ENCODE measurements around the gene SEZ6.

The SEZ6 gene

DNA sequence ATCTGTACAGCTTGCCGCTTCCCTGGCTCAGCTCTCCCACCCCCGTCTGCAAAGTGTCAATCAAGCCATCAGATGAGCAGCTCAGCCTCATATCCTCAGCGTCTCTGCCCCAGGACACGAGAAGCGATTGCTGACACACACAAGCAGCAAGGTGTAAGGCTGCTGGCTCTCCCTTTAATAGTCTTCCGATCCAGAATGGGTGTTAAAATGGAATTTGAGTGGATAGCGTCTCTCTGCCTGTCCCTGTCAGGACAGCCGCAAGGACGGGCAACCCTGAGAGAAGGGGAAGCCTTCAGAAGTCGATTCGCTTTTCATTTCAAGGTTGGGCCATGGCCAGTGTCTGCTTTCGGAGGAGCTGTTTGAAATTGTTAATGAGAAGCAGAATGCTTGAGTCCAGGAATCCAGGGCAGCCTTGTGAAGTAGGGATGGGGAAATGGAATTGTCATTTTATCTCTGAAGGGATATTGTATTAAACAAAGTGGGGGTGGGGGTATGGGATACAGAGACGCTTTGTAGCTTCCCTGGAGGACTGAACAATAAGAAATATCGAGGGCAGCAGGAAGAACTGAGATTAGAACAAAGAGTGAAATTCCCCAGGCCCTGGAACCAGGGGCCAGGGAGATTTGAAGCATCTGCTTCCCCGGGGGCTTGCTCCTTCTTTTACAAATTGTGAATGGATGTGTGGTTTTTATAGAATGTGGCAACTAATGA lies 32.4 kb upstream of the SEZ6 start:
- no peak for DNase-seq (ENCODE audit: low read depth in 1 of 2, low spot score in 1 of 2)

DNA sequence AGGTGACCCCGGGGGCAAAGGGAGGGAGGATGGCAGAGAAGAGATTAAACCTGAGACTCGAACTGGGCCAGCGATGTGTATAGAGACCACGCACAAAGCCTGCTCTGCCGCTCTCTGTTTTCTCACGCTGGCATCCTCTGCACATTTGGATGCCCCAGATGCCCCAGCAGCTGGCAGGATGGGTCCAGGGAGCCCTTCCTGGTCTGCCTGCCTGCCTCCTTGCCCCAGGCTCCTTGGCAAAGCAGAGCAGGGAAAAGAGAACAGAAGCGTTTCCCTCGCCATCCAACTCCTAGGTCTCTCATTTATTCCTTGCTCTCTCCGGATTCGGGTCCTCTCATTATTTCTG lies 31.9 kb upstream of the SEZ6 start:
- DNase-seq (ENCODE audit: low read depth in 1 of 2, low spot score in 1 of 2): no peak

DNA sequence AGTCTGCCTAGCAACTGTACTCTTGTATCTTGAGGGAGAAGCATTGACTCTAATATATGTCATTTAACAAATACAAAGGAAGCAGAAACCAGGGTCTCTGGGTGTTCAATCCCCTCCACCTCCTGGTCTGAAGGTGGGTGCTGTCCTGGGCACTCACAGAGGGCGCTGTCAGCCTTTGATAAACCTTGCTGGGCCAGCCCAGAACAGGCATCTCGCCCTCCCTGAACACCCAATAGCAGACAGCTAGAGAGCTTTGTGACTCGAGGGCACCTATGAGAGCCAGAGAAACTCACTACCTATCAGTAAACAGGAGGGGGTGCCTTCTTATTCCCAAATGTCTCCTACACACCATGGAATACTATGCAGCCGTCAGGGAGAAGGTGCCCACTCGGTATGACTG lies 30.8 kb upstream of the SEZ6 start:
- DNase-seq (ENCODE audit: low read depth in 1 of 2, low spot score in 1 of 2): no peak

- no peak for DNase-seq (ENCODE audit: low read depth in 1 of 2, low spot score in 1 of 2)
Observed at GRCh38 chr17:29034510-29034909, 28.7 kb upstream of the SEZ6 start.

DNA sequence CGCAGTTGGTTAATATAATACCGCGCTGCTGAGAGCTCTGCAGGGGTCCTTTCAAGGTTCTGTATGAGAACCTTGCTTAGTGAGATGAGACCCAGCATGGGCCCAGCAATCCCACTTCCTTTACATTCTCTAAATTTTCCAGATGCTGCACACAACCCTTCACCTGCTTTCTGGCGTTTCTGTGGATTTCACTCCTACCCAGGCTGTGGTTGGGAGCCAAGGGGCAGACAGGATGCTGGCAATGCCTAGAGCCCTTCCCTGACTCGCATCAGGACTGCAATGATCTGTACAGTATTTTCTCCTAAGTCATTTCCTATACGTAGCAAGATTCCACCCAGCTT lies 27.0 kb upstream of the SEZ6 start:
- no peak for DNase-seq (ENCODE audit: low read depth in 1 of 2, low spot score in 1 of 2)

GRCh38 chr17:29032013-29032856 lies 26.4 kb upstream of the SEZ6 start:
- no peak for DNase-seq (ENCODE audit: low read depth in 1 of 2, low spot score in 1 of 2)

- DNase-seq (ENCODE audit: low read depth in 1 of 2, low spot score in 1 of 2): no peak
Observed at GRCh38 chr17:29031488-29031887, 25.7 kb upstream of the SEZ6 start.

DNA sequence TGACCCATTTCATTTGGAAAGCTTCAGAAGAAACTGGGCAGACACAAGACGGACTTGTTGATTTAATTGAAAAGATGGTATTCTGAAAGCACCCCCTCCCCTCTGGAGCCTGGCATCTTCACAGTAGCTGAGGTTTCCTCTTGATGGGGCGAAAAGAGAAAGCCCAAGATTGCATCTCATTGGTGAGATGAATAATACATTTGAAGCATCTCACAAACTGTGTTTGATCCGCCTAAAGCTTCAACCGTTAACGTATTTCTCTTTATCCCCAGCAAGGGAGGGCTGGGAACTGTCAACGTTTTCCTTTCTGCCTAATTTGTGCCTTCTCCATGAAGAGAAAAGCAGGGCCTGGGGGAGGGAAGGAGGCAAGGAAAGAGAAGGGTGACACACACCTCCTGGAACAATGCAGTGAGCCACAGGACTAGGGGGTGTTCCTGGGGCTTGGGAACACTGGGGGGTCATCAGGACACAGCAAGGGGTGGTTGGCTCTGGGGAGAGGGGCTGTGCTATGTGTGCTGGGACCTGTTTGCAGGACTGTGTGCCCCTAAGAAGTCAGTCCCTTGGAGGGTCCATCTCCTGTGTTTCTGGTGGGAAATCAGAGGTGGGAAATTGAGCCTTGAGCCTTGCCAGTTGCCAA lies 18.6 kb upstream of the SEZ6 start:
- DNase-seq (ENCODE audit: low read depth in 1 of 2, low spot score in 1 of 2): no peak

DNA sequence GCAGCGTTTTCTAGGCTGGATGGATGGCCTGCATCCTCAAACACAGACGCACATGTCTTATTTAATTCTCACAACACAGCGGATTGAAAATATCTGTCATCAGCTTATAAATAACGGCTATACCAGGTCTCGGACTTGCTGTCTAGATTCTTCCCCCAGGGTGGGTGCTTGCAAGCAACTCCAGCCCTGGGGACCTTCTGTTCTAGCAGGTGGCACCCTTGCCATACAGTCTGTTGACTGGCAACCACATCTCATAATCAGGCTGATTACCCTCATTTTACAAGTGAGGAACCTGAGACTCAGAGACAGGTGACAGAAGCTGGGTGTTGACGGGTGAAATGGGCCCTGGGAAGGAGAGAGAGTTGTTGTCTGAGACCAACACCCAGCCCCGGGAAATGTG lies 16.2 kb upstream of the SEZ6 start:
- no peak for DNase-seq (ENCODE audit: low read depth in 1 of 2, low spot score in 1 of 2)

GRCh38 chr17:29021226-29021625 lies 15.4 kb upstream of the SEZ6 start:
- no peak for DNase-seq (ENCODE audit: low read depth in 1 of 2, low spot score in 1 of 2)

GRCh38 chr17:29020576-29020975 lies 14.7 kb upstream of the SEZ6 start:
- no peak for DNase-seq (ENCODE audit: low read depth in 1 of 2, low spot score in 1 of 2)

DNA sequence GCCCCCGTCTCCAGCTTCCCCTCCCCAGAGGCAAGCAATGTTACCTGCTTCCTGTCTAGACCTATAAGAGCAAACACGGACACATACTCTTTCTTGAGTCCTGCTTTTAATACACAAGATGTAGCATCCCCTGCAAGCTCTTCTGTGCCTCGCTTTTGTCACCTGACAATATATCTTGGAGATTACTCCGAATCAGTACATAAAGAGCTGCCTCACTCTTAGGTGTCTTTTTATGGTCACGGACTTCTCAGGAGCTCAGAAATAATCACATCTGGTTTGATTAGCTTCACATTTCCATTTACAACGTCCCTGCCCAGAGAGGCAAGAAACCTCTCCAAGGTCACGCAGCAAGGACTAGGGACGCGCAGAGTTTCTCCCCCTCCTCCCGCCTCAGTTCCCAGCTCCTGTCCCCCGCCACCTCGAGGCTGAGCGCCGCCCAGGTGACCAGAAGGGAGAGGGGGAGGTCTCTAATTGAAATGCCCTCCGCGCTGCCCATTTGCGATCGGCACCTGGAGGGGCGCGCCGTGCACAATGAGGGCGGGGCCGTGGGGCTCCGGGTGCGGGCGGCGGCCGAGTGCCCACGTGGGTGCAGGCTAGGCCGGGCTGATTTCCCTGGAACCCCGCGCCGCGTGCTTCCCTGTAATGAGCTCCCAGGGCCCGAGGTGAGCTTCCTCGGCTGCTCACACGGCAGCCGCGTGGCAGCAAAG lies 13.8 kb upstream of the SEZ6 start:
- DNase-seq (ENCODE audit: low read depth in 1 of 2, low spot score in 1 of 2): no peak

- DNase-seq (ENCODE audit: low read depth in 1 of 2, low spot score in 1 of 2): no peak
Observed at GRCh38 chr17:29018788-29019474, 13.1 kb upstream of the SEZ6 start.

DNA sequence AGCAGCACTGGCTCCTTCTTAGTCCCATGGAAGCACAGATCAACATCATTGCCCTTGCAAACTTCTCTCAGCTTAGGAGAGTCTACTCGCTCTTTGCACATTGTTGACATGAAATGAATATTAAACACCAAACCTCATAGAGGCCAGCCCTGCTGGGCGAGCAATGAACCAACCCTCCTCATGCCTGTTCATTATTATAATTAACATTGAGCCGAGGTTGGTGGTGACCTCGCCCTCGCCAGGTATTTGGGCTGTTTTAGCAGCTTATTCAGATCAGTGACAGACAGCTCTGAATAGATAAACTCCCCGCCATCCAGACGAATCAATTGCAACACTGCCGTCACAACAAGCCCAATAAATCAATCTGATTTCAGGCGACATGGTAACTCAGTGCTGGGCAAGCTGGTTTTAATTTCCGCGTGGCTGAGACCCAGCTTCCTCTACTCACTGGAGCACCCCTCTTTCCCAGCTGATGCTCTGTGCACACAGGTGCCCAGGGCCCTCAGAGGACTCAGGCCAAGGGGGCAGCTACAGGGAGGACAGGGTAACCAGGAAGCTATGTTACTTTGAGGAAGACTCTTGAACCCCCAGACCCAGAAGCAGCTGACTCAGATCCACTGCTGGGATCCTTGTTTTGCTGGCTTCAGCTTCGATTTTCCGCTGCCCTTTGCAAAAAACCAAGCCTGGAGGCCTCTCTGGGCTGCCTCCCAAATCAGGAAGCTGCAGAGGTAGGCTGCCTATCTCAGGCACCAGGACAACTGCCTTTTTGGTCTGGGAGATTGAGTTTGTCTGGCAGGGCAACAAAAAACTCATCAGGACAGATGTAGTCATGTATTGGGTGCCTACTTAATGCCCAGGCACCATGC lies 10.7 kb upstream of the SEZ6 start:
- DNase-seq (ENCODE audit: low read depth in 1 of 2, low spot score in 1 of 2): no peak

DNA sequence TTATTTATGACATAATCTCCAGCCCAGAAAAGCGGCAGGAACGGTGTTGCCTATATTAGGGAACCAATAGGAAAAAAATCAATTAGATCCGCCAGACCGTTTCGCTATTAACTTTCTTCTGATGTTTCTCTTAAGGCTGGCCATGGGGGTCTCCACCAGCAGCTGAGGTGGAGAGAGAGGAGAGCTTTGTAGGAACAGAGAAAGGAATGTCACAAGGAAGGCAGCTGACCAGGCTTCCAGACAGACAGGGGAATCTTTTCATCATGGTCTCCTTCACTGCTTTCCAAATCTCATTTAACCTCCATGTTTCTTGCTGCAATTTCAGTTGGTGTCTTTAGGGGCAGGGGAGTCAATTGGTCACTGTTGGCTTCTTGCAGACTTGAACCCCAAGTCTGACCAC lies 8.9 kb upstream of the SEZ6 start:
- DNase-seq (ENCODE audit: low read depth in 1 of 2, low spot score in 1 of 2): no peak

DNA sequence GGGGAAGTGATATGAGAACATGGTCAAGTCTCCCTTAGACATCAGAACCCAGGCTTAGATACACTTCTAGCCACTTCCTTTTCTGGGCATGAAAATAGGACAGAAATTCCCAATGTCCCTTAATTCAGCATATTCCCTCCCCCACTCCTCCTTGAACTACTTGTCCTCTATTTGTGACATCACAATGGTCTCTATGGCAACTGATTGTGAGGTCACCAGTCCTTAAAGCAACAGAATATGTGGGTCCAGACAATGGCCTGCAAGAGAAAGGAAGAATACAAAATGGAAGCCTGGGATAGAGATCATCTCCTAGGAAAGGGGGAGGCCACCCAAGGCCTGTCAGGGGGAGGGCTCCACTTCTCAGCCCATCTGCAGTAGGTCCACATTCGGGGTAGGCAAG lies 6.7 kb upstream of the SEZ6 start:
- DNase-seq (ENCODE audit: low read depth in 1 of 2, low spot score in 1 of 2): no peak

DNA sequence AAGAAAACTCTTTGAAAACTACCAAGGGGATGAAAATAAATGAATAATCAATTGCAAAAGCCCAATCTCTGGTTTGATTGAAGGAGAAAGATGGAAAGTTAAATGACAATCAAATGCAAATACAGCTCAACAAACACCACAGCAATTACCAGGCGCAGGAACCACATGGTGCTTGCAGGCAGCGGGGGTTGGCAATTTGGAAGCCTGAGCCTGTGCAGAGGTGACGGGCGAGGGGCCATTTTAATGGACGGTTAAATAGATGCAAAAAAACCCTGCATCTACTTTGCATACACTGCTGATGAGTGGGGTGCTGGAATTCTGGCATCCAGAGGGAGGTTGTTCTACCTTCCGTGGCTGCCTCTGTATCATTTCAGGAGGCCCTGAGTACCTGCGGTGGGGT lies 4.8 kb upstream of the SEZ6 start:
- DNase-seq (ENCODE audit: low read depth in 1 of 2, low spot score in 1 of 2): no peak

DNA sequence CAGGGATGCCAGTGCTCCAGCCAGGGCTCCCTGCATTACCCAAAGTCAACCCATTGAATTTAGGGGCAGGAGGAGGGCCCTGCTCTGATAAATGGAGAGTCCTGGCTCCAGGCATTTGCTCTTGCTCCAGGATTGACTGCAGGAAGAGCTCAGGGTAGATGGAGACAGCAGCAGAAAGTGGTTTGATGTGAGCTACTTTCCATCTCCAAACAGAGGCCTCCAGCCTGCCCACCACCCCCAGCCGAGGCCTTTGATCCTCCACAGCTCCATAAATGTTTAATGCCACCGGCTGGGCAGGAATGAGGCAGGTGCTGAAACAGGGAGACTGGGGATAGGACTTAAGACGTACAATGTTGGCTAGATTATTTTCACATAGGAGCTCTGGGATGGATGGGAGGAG lies 4.3 kb upstream of the SEZ6 start:
- DNase-seq (ENCODE audit: low read depth in 1 of 2, low spot score in 1 of 2): no peak

DNA sequence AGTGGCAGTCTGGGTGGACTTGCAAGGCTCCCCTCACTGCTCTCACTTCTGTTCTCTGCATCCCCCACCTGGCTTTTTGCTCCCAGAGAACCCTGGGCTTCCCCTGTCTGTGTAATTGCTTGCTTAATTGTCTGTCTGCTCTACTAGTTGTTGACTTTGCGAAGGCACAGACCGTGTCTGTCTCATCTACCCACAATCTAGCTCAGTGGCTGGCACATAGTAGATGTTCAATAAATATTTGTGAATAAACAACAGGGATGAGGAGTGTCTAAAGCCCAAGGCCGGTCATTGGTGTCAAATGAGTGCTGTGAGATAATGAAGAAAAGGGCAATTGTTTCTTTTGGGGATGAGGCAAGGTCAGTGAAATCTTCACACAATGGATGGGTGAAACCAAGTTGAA lies 2.8 kb upstream of the SEZ6 start:
- no peak for DNase-seq (ENCODE audit: low read depth in 1 of 2, low spot score in 1 of 2)

GRCh38 chr17:29007860-29008455 lies 2.1 kb upstream of the SEZ6 start:
- no peak for DNase-seq (ENCODE audit: low read depth in 1 of 2, low spot score in 1 of 2)

Data from activated CD4-positive, alpha-beta T cell treated with anti-CD3 and anti-CD28 coated beads, Interleukin-2, amount 50 U/mL, for 24 hours (primary cell).